Measurements from ENCODE around the gene TAS2R13. TPM values are rescaled to one million over a fixed set of nuclear protein-coding genes. Genes with fewer than 3 reads are reported as not detected.

TAS2R13 gene
- total and polyA plus RNA-seq, 12 donors = 0.04 to 1.1 (median 0.36) TPM

DNA sequence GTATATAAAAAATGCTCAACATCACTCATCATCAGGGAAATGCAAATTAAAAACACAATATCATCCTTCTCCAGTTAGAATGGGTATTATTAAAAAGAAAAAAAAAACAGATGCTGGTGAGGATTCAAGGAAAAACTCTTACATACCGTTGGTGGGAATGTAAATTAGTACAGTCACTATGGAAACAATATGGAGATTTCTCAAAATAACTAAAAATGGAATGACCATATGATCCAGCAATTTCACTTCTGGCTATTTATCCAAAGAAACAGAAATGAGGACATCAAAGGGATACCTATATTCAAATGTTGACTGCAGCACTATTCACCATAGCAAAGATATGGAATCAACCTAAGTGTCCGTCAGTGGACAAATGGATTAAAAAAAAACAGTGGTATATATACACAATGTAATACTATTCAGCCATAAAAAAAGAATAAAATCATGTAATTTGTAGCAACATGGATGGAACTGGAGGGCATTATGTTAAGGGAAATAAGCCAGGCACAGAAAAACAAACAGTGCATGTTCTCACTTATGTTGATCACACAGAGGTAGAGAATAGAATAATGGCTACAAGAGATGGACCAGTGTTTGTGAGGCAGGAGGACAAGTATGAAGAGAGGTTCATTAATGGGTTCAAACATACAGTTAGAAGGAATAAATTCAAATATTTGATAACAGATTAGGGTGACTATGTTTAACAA, 45.7 kb downstream of the TAS2R13 start:
- TF ChIP-seq, protein P1, sequence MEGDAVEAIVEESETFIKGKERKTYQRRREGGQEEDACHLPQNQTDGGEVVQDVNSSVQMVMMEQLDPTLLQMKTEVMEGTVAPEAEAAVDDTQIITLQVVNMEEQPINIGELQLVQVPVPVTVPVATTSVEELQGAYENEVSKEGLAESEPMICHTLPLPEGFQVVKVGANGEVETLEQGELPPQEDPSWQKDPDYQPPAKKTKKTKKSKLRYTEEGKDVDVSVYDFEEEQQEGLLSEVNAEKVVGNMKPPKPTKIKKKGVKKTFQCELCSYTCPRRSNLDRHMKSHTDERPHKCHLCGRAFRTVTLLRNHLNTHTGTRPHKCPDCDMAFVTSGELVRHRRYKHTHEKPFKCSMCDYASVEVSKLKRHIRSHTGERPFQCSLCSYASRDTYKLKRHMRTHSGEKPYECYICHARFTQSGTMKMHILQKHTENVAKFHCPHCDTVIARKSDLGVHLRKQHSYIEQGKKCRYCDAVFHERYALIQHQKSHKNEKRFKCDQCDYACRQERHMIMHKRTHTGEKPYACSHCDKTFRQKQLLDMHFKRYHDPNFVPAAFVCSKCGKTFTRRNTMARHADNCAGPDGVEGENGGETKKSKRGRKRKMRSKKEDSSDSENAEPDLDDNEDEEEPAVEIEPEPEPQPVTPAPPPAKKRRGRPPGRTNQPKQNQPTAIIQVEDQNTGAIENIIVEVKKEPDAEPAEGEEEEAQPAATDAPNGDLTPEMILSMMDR (IDR thresholded peaks at IDR 0.05) = no peak
- no peaks in the 10 kb centered on the region for H3K27me3 ChIP-seq
- intact Hi-C loops (cut with DNase I) = no loop called here
- H3K4me1 ChIP-seq = no peaks in the 10 kb centered on the region
- ATAC-seq = no peak
- H3K9me3 ChIP-seq = peaks cover 0 to 32% (median 15%) of the 10 kb centered on the region in 11 donors
- WGBS, 2 donors = 94 to 95% methylated on average over 2 of the region's 2 CpGs
- no peak overlapping the region for H3K27ac ChIP-seq
- H3K4me3 ChIP-seq = no peak overlapping the region
- DNase-seq = no peak
- H3K36me3 ChIP-seq = peaks cover 0 to 13% (median 0%) of the 10 kb centered on the region in 9 donors

DNA sequence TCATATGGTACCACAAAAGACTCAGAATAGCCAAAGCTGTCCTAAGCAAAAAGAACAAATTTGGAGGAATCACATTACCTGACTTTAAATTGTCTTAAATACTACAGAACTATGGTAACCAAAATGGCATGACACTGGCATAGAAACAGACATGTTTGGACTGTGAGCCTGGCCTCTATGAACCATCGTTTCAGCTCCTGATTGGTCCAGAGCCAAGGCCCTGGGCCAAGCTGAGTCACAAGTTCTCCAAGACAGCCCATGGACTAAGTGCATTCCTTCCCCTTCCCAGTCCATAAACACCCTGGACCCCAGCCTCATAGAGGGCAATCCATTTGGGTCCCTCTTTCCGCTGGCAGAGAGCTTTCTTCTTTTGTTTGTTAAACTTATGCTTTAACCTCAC, 48.0 kb downstream of the TAS2R13 start:
- WGBS, 2 donors = 70 to 71% methylated on average over 2 of the region's 2 CpGs

More for the DNA sequence above, 48.0 kb downstream of the TAS2R13 start:
- H3K4me3 ChIP-seq = no peak overlapping the region
- TF ChIP-seq, protein P1 (IDR thresholded peaks at IDR 0.05) = no peak
- H3K9me3 ChIP-seq = peaks cover 0 to 51% (median 25%) of the 10 kb centered on the region in 11 donors
- intact Hi-C loops (cut with DNase I) = no loop called here
- no peaks in the 10 kb centered on the region for H3K4me1 ChIP-seq
- no peaks in the 10 kb centered on the region for H3K27me3 ChIP-seq
- ATAC-seq (no peak), DNase-seq (no peak)
- H3K36me3 ChIP-seq = peaks cover 0 to 36% (median 0%) of the 10 kb centered on the region in 9 donors
- H3K27ac ChIP-seq = no peak overlapping the region

Other genes with a start within 250 kb of the TAS2R13 start
- 1 to 10 TPM in 1 of 10 donors, under 1 TPM in 2, not detected in 7; 0.15 to 1.2 (median 0.15) TPM for gene STYK1, start 235.5 kb downstream of the TAS2R13 start, total RNA-seq
- gene STYK1, start 235.5 kb downstream of the TAS2R13 start, polyA plus RNA-seq = under 1 TPM in 1 of 2 donors, not detected in 1; 0.01 TPM
- gene YBX3, start 186.2 kb downstream of the TAS2R13 start, total RNA-seq = 1,000 to 10,000 TPM in 1 of 10 donors, 100 to 1,000 TPM in 9; 516 to 1,012 (median 632) TPM
- gene YBX3, start 186.2 kb downstream of the TAS2R13 start, polyA plus RNA-seq = 1,000 to 10,000 TPM in 1 of 2 donors, 100 to 1,000 TPM in 1; 244 to 1,254 TPM
- not detected for gene TAS2R7, start 106.9 kb downstream of the TAS2R13 start, total RNA-seq
- not detected for gene TAS2R7, start 106.9 kb downstream of the TAS2R13 start, polyA plus RNA-seq
- not detected for gene TAS2R8, start 102.3 kb downstream of the TAS2R13 start, total RNA-seq
- gene TAS2R8, start 102.3 kb downstream of the TAS2R13 start, polyA plus RNA-seq = not detected
- not detected for gene TAS2R9, start 99.4 kb downstream of the TAS2R13 start, total RNA-seq
- gene TAS2R9, start 99.4 kb downstream of the TAS2R13 start, polyA plus RNA-seq = not detected
- gene TAS2R10, start 83.2 kb downstream of the TAS2R13 start, total RNA-seq = under 1 TPM in 6 of 10 donors, not detected in 4; 0.23 to 0.47 (median 0.29) TPM
- under 1 TPM; 0.04 to 0.37 TPM for gene TAS2R10, start 83.2 kb downstream of the TAS2R13 start, polyA plus RNA-seq
- gene PRR4, start 60.1 kb downstream of the TAS2R13 start, total RNA-seq = 1 to 10 TPM; 1.4 to 4.2 (median 1.9) TPM
- gene PRR4, start 60.1 kb downstream of the TAS2R13 start, polyA plus RNA-seq = 10 to 100 TPM in 1 of 2 donors, 1 to 10 TPM in 1; 2.6 to 11.8 TPM
- gene PRH1, start 25.3 kb downstream of the TAS2R13 start, total RNA-seq = 10 to 100 TPM in 1 of 10 donors, 1 to 10 TPM in 9; 6.3 to 11.7 (median 7.0) TPM
- gene PRH1, start 25.3 kb downstream of the TAS2R13 start, polyA plus RNA-seq = 1 to 10 TPM; 2.4 TPM
- gene PRH2, start 19.7 kb upstream of the TAS2R13 start, total RNA-seq = not detected
- not detected for gene PRH2, start 19.7 kb upstream of the TAS2R13 start, polyA plus RNA-seq
- 1 to 10 TPM in 4 of 10 donors, under 1 TPM in 6; 0.64 to 1.6 (median 0.91) TPM for gene TAS2R14, start 29.7 kb upstream of the TAS2R13 start, total RNA-seq
- 1 to 10 TPM in 1 of 2 donors, under 1 TPM in 1; 0.30 to 1.7 TPM for gene TAS2R14, start 29.7 kb upstream of the TAS2R13 start, polyA plus RNA-seq
- under 1 TPM in 7 of 10 donors, not detected in 3; 0.24 to 0.88 (median 0.59) TPM for gene TAS2R50, start 77.3 kb upstream of the TAS2R13 start, total RNA-seq
- gene TAS2R50, start 77.3 kb upstream of the TAS2R13 start, polyA plus RNA-seq = not detected
- under 1 TPM; 0.26 to 0.64 (median 0.42) TPM for gene TAS2R20, start 88.7 kb upstream of the TAS2R13 start, total RNA-seq
- under 1 TPM; 0.13 to 0.29 TPM for gene TAS2R20, start 88.7 kb upstream of the TAS2R13 start, polyA plus RNA-seq
- 1 to 10 TPM in 2 of 10 donors, under 1 TPM in 8; 0.25 to 1.2 (median 0.77) TPM for gene TAS2R19, start 113.1 kb upstream of the TAS2R13 start, total RNA-seq
- under 1 TPM; 0.12 to 0.59 TPM for gene TAS2R19, start 113.1 kb upstream of the TAS2R13 start, polyA plus RNA-seq
- gene TAS2R31, start 121.8 kb upstream of the TAS2R13 start, total RNA-seq = 1 to 10 TPM in 1 of 10 donors, under 1 TPM in 9; 0.38 to 1.6 (median 0.84) TPM
- gene TAS2R31, start 121.8 kb upstream of the TAS2R13 start, polyA plus RNA-seq = under 1 TPM; 0.12 to 0.29 TPM
- gene TAS2R46, start 152.7 kb upstream of the TAS2R13 start, total RNA-seq = under 1 TPM in 7 of 10 donors, not detected in 3; 0.28 to 0.93 (median 0.51) TPM
- not detected for gene TAS2R46, start 152.7 kb upstream of the TAS2R13 start, polyA plus RNA-seq
- under 1 TPM in 4 of 10 donors, not detected in 6; 0.28 to 0.53 (median 0.31) TPM for gene TAS2R43, start 182.8 kb upstream of the TAS2R13 start, total RNA-seq
- not detected for gene TAS2R43, start 182.8 kb upstream of the TAS2R13 start, polyA plus RNA-seq
- gene TAS2R30, start 225.1 kb upstream of the TAS2R13 start, total RNA-seq = 1 to 10 TPM in 5 of 10 donors, under 1 TPM in 5; 0.60 to 1.5 (median 1.0) TPM
- not detected for gene TAS2R30, start 225.1 kb upstream of the TAS2R13 start, polyA plus RNA-seq

Measured in heart right ventricle (tissue), 16 donors.